Panc1 (cell line): Measurements from ENCODE around the gene ENOPH1. TPM values are rescaled to one million over a fixed set of nuclear protein-coding genes. Genes with fewer than 3 reads are reported as not detected.

Experiments
- ATAC-seq: fragments of 200-7000 bp; cut with Tn5 transposase; 2 replicates; pipeline ENCODE4 v1.9.1; 2020; ENCODE audit warnings: mild to moderate bottlenecking, moderate library complexity
- BruUV-seq: library from RNA; stranded (reverse); fragments of 400-500 nt; replicated peaks from 2 replicates; lab custom pipeline; 2021; lab: Mats Ljungman, UMichigan
- CTCF ChIA-PET: fragments of 300-600 bp; sonication (Branson Sonifier 250); formaldehyde crosslinking; loops from one replicate; lab custom pipeline; 2022; ENCODE audit warnings: antibody characterized with exemption; lab: Charles Lee
- POLR2A ChIA-PET: fragments of 300-600 bp; sonication (Branson Sonifier 250); formaldehyde crosslinking; loops from one replicate; lab custom pipeline; 2022; ENCODE audit warnings: antibody characterized with exemption; lab: Charles Lee
- DNase-seq: peaks from one replicate; pipeline ENCODE4 v3.0.0-alpha.2; 2010; ENCODE audit warnings: low read depth, low spot score
- H3K27ac ChIP-seq: 2 replicates; pipeline ENCODE4 v1.5.1; 2011; ENCODE audit warnings: mild to moderate bottlenecking, low read length, inconsistent platforms
- H3K27me3 ChIP-seq: fragments of 200-500 bp; sonication (Bioruptor generic); 2 replicates; pipeline ENCODE4 v1.6.0; 2014; ENCODE audit warnings: low read length, inconsistent platforms; ENCODE audit not compliant: control insufficient read depth, insufficient read depth
- H3K36me3 ChIP-seq: fragments of 200-500 bp; sonication (Bioruptor generic); 2 replicates; pipeline ENCODE4 v1.5.1; 2014; ENCODE audit warnings: inconsistent platforms, mild to moderate bottlenecking, low read length, moderate library complexity; ENCODE audit not compliant: control insufficient read depth, insufficient read depth
- H3K4me1 ChIP-seq: 2 replicates; pipeline ENCODE4 v1.5.1; 2011; ENCODE audit warnings: inconsistent platforms, mild to moderate bottlenecking, low read length, moderate library complexity; ENCODE audit not compliant: control insufficient read depth, insufficient read depth
- H3K4me3 ChIP-seq, 2 experiments: 2 replicates each; pipeline ENCODE4 v1.5.1; 2011 to 2012; ENCODE audit warnings: low read depth in 2 of 2, low read length in 2 of 2, mild to moderate bottlenecking in 2 of 2, inconsistent platforms in 1 of 2, moderate library complexity in 1 of 2
- H3K9me3 ChIP-seq: fragments of 200-500 bp; sonication (Bioruptor generic); 2 replicates; pipeline ENCODE4 v1.5.1; 2014; ENCODE audit warnings: low read depth, mild to moderate bottlenecking, inconsistent platforms, low read length, moderate library complexity; ENCODE audit not compliant: control insufficient read depth, insufficient read depth
- POLR2AphosphoS5 ChIP-seq: IDR thresholded peaks from 2 replicates; pipeline ENCODE4 v1.6.1; 2012; ENCODE audit warnings: mild to moderate bottlenecking, low read depth, low read length, moderate library complexity
- SIN3A ChIP-seq: IDR thresholded peaks from 2 replicates; pipeline ENCODE4 v1.6.1; 2012; ENCODE audit warnings: low read depth, mild to moderate bottlenecking, low read length, moderate library complexity, borderline replicate concordance; ENCODE audit not compliant: insufficient read depth
- TCF7L2 ChIP-seq: IDR thresholded peaks from 2 replicates; pipeline ENCODE4 v1.6.1; 2011; ENCODE audit warnings: mild to moderate bottlenecking, low read depth, low read length, inconsistent platforms
- in situ Hi-C: cut with HindIII; loops from 2 replicates; pipeline ENCODE4 v1.10.0; 2016; ENCODE audit warnings: low sequenced_read_pairs, low pct_unique_long_range_greater_than_20kb
- intact Hi-C: fragments of 100-400 bp; cut with micrococcal nuclease; formaldehyde crosslinking; loops from one replicate; pipeline ENCODE4 v1.10.0; 2022; ENCODE audit not compliant: unreplicated experiment
- total RNA-seq: library from RNA; stranded (reverse); gene quantifications from one replicate; pipeline ENCODE4 v1.2.1, GENCODE V29; 2021; ENCODE audit not compliant: unreplicated experiment
- TF ChIP-seq, protein P1 (sequence below), 2 experiments: IDR thresholded peaks; 2 replicates each; pipeline ENCODE4 v1.6.1; 2011 to 2012; ENCODE audit warnings: low read depth in 2 of 2, control low read depth in 1 of 2, low read length in 1 of 2, mild to moderate bottlenecking in 1 of 2, moderate library complexity in 1 of 2; ENCODE audit not compliant: insufficient read depth in 1 of 2
- TF ChIP-seq, protein P2 (sequence below): fragments of 450-650 bp; IDR thresholded peaks from 2 replicates; pipeline ENCODE4 v1.5.1; 2017; ENCODE audit warnings: mild to moderate bottlenecking

ENOPH1 gene
- total RNA-seq, 1 experiment from 2014 or later, result 34.7 TPM

DNA sequence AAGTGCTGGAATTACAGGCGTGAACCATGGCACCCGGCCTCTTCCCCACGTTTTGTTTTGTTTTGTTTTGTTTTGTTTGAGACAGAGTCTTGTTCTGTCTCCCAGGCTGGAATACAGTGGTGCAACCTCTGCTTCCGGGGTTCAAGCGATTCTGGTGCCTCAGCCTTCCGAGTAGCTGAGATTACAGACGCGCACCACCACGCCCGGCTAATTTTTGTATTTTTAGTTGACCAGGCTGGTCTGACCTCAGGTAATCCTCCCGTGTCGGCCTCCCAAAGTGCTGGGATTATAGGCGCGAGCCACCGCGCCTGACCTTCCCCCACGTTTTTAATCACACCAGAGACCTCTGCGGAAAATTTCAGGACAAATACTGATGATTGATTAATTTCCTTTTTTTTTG is 2.2 kb downstream of the ENOPH1 start:
- ATAC-seq, result no peak
- ChIA-PET POLR2A (interaction anchor here (0.6 kb wide), 1 partner anchor 16 kb away, joined by 9 read pairs; no protein-coding TSS in a partner anchor), CTCF (no interaction called here)
- peaks cover 15% of the 10 kb centered on the region for H3K36me3 ChIP-seq
- no peak for DNase-seq
- no peaks in the 10 kb centered on the region for H3K9me3 ChIP-seq
- no peaks in the 10 kb centered on the region for H3K27me3 ChIP-seq
- H3K4me3 ChIP-seq, result no peak overlapping the region
- H3K27ac ChIP-seq, result no peak overlapping the region
- TF ChIP-seq TCF7L2 (no peak), POLR2AphosphoS5 (no peak), SIN3A (no peak)
- TF ChIP-seq, protein P1, sequence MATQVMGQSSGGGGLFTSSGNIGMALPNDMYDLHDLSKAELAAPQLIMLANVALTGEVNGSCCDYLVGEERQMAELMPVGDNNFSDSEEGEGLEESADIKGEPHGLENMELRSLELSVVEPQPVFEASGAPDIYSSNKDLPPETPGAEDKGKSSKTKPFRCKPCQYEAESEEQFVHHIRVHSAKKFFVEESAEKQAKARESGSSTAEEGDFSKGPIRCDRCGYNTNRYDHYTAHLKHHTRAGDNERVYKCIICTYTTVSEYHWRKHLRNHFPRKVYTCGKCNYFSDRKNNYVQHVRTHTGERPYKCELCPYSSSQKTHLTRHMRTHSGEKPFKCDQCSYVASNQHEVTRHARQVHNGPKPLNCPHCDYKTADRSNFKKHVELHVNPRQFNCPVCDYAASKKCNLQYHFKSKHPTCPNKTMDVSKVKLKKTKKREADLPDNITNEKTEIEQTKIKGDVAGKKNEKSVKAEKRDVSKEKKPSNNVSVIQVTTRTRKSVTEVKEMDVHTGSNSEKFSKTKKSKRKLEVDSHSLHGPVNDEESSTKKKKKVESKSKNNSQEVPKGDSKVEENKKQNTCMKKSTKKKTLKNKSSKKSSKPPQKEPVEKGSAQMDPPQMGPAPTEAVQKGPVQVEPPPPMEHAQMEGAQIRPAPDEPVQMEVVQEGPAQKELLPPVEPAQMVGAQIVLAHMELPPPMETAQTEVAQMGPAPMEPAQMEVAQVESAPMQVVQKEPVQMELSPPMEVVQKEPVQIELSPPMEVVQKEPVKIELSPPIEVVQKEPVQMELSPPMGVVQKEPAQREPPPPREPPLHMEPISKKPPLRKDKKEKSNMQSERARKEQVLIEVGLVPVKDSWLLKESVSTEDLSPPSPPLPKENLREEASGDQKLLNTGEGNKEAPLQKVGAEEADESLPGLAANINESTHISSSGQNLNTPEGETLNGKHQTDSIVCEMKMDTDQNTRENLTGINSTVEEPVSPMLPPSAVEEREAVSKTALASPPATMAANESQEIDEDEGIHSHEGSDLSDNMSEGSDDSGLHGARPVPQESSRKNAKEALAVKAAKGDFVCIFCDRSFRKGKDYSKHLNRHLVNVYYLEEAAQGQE (IDR thresholded peaks at IDR 0.05; ENCODE audit: insufficient read depth in 1 of 2, low read depth in 2 of 2, low read length in 1 of 2), result no peak
- TF ChIP-seq, protein P2, sequence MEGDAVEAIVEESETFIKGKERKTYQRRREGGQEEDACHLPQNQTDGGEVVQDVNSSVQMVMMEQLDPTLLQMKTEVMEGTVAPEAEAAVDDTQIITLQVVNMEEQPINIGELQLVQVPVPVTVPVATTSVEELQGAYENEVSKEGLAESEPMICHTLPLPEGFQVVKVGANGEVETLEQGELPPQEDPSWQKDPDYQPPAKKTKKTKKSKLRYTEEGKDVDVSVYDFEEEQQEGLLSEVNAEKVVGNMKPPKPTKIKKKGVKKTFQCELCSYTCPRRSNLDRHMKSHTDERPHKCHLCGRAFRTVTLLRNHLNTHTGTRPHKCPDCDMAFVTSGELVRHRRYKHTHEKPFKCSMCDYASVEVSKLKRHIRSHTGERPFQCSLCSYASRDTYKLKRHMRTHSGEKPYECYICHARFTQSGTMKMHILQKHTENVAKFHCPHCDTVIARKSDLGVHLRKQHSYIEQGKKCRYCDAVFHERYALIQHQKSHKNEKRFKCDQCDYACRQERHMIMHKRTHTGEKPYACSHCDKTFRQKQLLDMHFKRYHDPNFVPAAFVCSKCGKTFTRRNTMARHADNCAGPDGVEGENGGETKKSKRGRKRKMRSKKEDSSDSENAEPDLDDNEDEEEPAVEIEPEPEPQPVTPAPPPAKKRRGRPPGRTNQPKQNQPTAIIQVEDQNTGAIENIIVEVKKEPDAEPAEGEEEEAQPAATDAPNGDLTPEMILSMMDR, result no peak
- H3K4me1 ChIP-seq, result peaks cover 10% of the 10 kb centered on the region
- in situ Hi-C loops, result no loop called here
- no TSS peak for BruUV-seq
- intact Hi-C loops, result no loop called here

DNA sequence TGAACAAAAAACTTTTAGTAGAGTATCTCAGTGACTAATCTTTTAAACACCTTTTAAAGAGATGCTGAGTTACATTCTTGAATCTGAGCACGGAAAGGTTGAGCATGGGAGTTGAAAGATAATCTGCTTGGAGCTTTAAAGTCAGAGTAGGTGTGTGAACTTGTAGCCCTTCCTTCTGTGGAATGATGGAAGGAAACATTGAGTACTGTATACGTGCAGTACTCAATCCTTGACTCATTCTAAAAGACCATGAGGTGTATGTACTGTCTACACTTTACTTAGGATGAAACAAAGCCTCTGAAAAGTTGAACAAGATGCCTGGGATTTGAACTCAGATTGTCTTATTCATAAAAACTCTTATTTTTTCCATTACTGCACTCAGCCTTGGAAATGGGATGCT is 3.4 kb downstream of the ENOPH1 start:
- ChIA-PET CTCF (no interaction called here), POLR2A (interaction anchor here (0.6 kb wide), 1 partner anchor 81 kb away, joined by 9 read pairs; no protein-coding TSS in a partner anchor)
- Histone ChIP-seq H3K27me3 (no peaks in the 10 kb centered on the region), H3K9me3 (no peaks in the 10 kb centered on the region), H3K4me1 (peaks cover 10% of the 10 kb centered on the region), H3K36me3 (peaks cover 4% of the 10 kb centered on the region), H3K27ac (no peak overlapping the region), H3K4me3 (no peak overlapping the region)
- in situ Hi-C loops, result no loop called here
- DNase-seq (no peak), ATAC-seq (no peak)
- intact Hi-C loops, result no loop called here
- TF ChIP-seq TCF7L2 (no peak), POLR2AphosphoS5 (no peak), SIN3A (no peak)
- TF ChIP-seq, protein P1 (IDR thresholded peaks at IDR 0.05; ENCODE audit: insufficient read depth in 1 of 2, low read depth in 2 of 2, low read length in 1 of 2), result no peak
- TF ChIP-seq, protein P2, result no peak
- no TSS peak for BruUV-seq
